ENCODE results near the gene TNFRSF14. TPM values are rescaled to one million over a fixed set of nuclear protein-coding genes. Genes with fewer than 3 reads are reported as not detected.

The TNFRSF14 gene
- total RNA-seq, 2 donors from 2014 or later: 37.7 to 63.6 TPM

DNA sequence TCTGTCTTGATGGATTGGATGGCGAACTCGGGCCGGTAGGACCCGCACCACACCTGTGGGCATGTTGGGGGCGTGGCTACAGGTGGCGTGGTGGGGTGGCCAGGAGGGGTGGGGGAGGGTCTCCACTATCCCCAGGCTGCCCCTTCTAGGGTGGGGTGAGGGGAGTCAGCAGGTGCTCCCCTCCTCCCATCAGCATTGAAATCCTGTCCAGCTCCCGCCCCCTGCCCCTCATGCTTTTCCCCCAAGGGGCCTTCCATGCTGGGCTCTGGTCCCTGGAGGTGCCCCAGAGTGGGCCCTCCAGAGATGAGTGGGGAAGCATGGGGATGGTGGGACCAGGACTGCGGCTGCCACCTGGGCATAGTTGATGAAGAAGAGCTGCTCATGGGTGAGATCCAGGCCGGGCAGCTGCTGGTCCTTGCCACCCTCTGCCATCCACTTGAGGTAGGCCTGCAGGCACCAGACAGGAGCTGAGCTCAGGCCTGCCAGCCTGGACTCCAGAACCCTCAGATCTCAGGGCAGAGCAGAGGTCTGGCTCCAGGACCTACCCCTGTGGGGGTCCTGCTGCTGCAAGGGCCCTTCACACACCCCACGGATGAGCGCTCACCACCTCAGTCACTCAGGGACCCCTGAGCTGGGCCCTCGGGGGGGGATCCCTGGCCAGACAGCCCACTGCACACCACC, 35.5 kb downstream of the TNFRSF14 start:
- peak; percentile 54 for DNase-seq (ENCODE audit: low spot score)

GRCh38 chr1:2592672-2593071, 36.5 kb downstream of the TNFRSF14 start:
- DNase-seq (ENCODE audit: low spot score): peak; percentile 74
- intact Hi-C loops (cut with DNase I): no loop called here

More for the DNA sequence above, 35.5 kb downstream of the TNFRSF14 start:
- intact Hi-C loops (cut with DNase I): no loop called here

DNA sequence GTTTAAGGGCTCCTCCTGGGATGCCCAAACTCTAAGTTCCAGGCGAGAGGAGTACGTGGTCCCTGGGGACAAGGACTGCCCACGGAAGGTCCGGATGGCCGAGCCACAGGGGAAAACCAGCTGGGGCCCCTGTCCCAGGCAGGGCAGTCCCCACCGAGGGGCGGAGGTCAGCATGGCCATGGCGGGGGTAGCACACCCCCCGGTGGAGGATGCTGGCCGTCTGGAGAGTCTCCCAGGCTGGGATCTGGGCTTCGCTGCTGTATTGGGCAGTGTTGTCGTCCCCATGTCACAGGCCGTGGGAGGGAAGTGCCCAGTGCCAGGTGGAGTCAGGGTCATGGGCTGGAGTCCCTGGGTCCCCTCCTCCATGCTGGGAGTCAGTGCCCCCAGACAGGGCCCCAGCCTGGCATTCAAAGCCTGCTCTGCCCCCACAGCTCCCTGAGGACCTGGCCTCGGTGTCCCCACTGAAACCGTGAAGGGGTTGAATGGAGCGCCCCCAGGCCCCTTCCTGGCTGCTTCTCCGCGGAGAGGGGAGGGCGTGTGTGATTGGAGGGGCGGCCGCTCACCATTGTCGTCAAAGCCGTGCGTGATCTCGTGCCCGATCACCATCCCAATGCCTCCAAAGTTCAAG, 37.2 kb downstream of the TNFRSF14 start:
- DNase-seq (ENCODE audit: low spot score): peak; percentile 69
- intact Hi-C loops (cut with DNase I): no loop called here

DNA sequence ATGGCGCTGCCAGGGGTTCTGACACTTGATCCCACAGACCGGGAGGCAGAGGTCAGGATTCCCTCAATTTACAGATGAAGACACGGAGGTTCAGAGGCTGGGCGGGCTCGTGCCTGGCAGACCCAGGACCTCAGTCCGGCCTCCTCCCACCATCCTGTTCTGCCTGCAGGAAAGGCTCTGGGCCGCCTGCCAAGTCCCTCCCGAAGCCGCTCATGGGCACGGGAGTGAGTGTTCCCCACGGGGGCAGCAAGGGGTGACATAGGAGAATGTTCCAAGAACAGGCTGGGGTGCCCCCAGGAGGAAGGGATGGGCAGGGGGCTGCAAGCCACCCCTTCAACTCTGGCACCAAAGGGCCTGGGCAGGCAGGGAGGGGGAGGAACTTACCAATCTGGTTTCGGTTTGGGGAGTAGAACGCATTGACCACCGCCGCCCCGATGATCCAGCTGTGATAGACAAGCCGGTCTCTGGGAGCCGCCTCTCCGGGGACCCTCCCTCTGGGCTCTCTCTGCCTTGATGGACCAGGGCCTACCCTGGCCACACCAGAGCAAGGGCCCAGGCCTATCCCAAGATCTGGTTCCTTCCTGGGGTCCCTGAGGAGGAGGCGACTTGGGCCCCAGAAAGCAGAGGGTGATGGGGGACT, 38.0 kb downstream of the TNFRSF14 start:
- peak; percentile 81 for DNase-seq (ENCODE audit: low spot score)
- intact Hi-C loops (cut with DNase I): no loop called here

DNA sequence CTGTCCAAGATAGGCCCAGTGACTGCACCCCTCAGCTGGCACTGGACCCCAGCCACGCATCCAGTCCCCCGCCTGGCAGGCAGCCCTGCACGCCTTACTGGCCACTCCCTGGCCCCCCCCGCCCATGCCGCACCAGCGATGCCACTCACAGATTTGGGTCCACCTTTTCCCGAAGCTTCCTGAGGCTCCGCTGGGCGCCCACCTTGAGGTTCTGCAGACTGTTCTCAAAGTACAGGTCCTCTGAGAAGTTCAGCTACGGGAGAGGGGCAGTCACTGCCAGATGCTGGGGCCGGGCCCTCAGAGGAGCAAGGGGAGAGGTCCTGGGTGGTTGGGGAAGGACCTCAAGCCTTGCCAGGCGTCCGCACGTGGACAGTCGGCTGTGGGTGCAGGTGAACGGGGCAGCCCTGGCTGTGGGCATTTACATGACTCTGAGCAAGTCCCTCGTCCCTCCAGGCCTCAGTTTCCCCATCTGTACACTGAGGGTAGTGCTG, 38.5 kb downstream of the TNFRSF14 start:
- intact Hi-C loops (cut with DNase I): no loop called here
- DNase-seq (ENCODE audit: low spot score): peak; percentile 76

DNA sequence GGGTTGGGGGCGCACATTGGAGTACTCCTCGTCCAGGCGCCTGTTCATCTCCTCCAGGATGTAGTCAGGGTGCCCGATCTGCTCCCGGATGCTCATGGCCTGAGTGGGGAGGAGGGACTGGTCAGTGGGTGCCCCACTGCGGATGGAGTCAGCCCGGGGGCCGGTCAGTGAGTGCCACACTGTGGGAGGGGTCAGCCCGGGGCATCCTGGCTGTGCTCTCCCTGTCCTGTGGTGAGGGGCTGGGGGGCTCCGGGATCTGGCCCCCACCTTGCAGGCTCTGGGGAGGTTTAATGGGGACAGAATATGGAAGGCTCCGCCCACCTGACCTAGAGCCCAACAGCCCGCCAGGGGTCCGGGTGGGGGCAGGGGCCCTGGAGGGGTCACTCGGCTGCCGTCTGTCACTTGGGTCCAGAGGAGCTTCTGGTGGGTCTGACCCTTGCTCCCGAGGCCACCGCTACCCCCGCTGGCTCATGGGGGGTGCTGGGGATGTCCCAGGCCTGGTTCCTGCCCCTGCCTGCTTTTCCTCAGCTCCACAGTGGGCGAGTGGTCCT, 39.2 kb downstream of the TNFRSF14 start:
- DNase-seq (ENCODE audit: low spot score): peak; percentile 66
- intact Hi-C loops (cut with DNase I): no loop called here

DNA sequence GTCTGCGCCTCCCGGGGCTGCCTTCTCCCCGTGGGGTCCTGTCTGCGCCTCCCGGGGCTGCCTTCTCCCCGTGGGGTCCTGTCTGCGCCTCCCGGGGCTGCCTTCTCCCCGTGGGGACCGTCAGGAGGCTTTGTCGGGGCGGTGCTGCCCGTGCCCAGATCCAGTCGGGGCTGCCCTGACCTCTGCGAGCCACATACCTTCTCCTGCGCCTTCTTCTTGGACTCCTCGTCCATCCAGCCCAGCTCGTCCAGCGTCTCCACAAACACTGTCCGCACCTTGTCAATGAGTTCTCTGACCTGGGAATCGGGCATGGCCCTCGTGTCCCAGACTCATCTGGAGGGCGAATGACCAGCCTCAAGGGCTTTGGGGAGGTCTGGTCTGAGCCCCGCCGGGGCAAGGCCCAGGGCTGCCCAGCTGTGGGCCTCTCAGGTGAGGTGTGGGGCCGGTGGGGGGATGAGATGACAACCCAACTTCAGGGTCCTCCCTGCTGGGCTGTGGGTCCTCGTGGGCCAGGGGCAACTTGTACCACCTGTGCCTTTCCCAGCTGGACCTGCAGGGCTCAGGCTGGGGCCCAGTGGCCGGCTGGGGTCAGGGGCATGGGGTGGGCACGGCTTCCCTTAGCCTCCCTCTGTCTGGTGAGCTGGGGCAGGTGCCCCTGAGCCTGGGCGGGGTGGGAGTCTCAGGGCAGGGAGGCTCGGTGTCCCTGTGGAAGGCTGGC, 39.8 kb downstream of the TNFRSF14 start:
- intact Hi-C loops (cut with DNase I): no loop called here

DNA sequence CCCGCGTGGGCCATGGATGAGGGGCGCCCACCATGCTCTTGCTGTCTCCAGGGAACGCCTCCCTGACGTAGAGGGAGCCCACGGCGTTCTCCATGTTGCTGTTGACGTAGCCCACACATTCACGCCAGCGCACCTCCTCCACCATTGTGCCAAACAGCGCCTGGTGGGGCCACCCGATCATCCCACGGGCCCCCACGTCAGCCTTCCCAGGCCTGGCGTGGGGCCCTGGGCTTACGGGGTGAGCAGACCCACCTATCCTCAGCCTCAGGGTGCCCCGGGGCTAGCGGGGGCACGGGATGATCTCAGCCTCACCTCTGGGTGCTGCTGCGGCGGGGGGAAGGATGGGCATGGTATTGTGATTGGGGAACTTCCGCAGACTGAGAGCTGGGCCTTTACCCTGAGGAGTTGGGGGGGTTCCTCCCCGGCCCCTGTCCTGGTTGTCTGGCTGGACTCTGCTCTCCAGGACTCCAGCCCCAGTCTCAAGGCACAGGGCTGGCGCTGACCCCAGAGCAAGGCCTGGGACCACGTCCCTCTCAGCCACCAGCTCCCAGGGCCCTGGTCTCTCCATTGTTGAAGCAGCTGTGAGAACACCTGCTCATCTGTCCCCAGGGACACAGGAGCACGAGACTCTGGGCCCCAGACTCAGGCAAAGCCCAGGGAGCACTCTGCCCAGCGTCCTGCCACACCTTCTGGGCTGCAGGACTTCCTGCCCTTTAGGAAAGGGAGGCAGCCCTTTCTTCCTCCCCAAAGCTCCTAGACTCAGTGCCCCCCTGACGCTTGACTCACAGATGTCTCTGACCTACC, 40.6 kb downstream of the TNFRSF14 start:
- peak; percentile 66 for DNase-seq (ENCODE audit: low spot score)
- intact Hi-C loops (cut with DNase I): no loop called here

More for the DNA sequence above, 39.8 kb downstream of the TNFRSF14 start:
- DNase-seq (ENCODE audit: low spot score): peak; percentile 77

DNA sequence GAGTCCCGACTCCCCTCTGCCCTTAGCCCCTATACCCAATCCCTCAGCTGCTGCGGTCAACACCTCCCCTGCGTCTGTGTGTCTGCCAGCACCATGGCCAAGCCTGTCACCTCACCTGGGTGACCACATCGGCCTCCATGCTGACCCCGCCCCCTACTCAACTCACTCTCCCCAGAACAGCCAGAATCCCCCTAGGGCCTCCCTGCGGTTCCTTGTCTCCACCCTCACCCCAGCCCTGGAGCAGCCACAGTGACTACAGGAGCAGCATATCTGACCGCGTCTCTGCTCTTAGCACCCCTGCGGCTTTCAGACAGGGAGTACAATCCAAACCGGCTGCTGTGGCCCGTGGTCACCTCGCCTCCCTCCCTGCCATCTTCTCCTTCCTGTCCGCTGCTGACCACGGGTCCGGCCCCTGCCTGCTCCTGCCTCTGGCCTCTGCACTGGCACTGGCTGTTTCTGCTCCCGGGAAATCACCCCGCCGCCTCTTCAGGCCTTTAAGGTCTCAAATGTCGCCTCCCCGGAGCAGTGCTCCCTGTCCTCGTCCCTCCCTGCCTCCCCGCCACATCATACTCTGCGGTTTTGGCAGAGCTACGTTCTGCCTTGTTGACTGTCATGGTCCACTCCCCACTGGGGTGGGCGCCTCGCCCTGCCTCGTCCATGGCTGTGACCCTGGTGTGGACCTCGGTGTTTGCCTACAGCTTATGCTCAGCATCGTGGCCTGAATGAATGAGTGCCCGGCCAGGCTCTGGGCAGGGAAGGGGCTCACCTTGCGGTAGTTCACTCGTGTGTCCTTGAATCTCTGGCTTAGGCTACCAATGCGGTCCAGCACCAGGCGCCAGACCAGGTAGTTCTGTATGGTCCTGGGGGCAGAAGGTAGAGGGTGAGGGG, 41.5 kb downstream of the TNFRSF14 start:
- intact Hi-C loops (cut with DNase I): no loop called here
- no peak for DNase-seq (ENCODE audit: low spot score)

DNA sequence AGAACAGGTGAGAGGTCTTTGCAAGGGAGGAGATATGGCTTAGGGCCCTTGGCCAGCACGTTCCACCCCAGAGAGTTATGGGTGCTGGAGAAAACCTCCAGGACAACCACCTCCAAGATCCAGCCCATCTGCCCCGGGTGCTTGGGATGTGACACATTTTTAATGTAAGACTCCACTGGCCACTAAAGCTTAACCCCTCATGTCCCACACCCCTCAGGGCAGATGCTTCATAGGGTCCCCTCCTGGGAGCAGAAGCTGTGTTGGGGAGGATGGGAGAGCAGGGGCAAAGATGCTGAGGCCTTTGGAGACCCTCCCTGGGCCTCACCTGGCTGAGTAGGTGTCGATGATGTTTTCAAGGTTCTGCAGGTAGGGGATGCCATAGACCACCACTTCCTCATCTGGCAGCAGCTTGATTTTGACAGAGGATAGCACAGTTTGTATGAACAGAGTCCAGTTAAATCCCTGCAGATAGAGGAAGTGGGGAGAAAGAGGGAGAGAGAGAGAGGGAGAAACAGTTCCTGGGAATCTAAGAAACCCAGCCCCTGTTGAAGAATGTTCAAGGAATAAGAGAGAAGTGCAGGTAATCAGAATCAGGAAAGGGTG, 42.3 kb downstream of the TNFRSF14 start:
- intact Hi-C loops (cut with DNase I): no loop called here
- no peak for DNase-seq (ENCODE audit: low spot score)

DNA sequence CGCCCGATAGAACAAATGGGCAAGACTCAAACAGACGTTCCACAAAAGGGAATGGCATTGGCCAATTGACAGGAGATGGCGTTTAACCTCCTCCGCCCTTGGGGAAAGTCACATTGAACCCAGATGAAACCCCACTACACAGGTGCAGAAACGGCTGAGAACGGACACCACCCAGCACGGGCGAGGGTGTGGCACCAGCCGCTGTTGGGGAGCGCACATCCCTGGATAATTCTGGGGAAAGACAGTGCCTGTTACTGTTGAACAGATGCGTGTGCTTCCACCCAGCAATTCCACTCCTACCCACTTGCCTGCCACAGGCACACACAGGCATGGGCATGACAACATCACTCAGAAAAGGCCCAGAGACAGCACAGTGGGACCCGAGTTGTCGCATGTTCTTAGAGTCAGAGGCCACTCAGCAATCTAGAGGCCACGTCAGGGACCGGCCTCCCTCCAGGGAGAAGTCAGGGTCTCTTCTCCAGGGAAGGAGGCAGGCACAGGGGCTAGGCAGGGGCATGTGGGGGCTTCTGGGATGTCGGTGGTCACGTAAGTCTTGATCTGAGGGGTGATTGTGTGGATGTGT, 45.6 kb downstream of the TNFRSF14 start:
- intact Hi-C loops (cut with DNase I): no loop called here
- no peak for DNase-seq (ENCODE audit: low spot score)

DNA sequence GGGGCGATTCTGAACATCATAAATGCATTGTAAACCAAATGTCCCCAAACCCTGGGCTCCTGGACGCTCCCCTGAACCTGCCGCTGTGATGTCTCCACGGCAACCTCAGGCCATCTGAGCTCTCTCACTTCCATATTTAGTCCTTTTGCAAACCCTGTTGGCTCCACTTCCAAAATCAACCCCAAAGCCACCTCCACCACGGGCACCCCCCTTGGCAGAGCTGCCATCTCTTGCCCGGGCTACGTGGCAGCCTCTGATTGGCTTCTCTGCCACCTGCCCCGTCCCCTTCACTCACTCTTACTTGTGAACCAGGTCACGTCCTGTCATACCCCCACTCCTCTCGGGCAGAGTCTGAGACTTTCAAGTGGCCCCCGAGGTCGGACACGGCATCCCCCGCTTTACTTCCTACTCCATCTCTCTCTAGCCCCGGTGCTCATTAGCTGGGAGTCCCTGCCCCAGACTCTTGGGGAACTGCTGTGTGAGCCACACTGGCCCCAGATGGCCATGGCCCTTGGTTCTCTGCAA, 46.2 kb downstream of the TNFRSF14 start:
- DNase-seq (ENCODE audit: low spot score): no peak

GRCh38 chr1:2602866-2603520, 46.8 kb downstream of the TNFRSF14 start:
- DNase-seq (ENCODE audit: low spot score): peak; percentile 75
- intact Hi-C loops (cut with DNase I): no loop called here

More for the DNA sequence above, 46.2 kb downstream of the TNFRSF14 start:
- intact Hi-C loops (cut with DNase I): no loop called here

DNA sequence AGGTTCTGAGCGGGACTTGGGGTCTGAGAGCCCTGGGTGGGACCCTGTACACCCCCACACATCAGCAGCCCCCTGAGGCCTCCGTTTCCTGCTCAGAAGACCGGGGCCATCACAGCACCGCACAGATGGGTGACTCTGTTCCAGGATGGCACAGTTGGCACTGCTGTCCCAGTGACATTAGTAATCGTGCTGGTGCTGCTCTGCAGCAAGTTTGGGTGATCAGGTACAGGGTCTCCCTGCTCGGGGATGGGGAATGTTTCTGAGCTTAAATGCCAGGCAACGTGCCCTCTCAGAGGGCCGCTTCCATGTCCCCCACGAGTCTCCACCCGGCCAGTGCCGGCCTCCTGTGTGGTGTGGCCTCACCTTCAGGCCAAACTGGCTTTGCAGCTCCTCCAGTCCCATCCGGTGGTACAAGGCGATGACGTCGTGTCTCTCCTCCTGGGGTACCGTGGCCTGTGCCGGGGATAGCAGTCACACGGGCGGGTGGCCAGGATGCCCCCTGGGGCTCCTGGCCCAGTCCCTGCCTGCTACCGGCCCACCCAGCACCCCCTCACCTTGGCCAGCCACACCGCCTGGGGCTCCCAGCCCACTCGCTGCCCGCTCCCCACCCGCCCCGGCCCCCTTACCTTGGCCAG, 47.5 kb downstream of the TNFRSF14 start:
- DNase-seq (ENCODE audit: low spot score): peak; percentile 71
- intact Hi-C loops (cut with DNase I): no loop called here

DNA sequence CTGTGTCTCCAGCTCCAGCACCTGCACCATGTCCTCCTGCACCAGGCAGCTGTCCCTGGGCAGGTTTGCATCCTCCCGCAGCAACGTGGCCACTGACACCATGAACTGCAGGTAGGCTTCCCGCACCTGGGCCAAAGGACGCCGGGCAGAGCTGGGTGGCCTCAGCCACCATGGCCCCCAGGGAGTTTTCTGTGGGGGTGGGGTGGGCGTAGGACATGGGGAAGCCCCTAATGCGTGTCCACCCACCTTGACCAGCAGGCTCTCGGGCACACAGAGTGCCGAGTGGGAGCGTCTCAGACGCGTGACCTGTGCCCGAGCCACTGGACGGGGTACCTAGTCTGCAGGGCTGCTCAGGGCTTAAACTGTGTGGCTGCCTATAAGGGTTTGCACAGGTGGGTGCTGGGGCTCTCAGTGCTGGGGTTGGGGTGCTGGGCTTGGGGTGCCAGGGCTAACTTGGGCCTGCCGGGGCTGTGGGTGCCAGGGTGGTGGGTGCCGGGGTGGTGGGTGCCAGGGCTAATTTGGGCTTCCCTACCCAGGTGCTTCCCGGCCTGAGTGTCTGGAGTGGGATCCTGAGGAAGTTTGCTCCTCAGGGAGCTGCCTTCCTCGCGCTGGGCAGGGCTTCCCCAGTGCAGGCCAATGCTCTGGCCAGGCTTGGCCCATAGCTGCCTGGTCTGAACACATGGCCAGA, 48.1 kb downstream of the TNFRSF14 start:
- DNase-seq (ENCODE audit: low spot score): no peak
- intact Hi-C loops (cut with DNase I): no loop called here
